ENCODE results near the gene UBE2G1.

- peak; percentile 20 for TF ChIP-seq CTCF (IDR thresholded peaks at IDR 0.05; ENCODE audit: low read depth, low read length)
- TF ChIP-seq EZH2phosphoT487 (IDR thresholded peaks at IDR 0.05; ENCODE audit: low read depth) = no peak
Measured at GRCh38 chr17:4362141-4362540, 4.3 kb downstream of the UBE2G1 start.

Data from OCI-LY3 (cell line).